HCT116 (cell line): ENCODE data around the gene WASF2. TPM values are rescaled to one million over a fixed set of nuclear protein-coding genes. Genes with fewer than 3 reads are reported as not detected.

Experiments
- ATAC-seq: fragments of 200-7000 bp; cut with Tn5 transposase; 2 replicates; pipeline ENCODE4 v1.9.1; 2020; ENCODE audit warnings: mild to moderate bottlenecking, moderate library complexity
- BruUV-seq: library from RNA; stranded (reverse); fragments of 400-500 nt; replicated peaks from 2 replicates; lab custom pipeline; 2021; lab: Mats Ljungman, UMichigan
- CTCF ChIA-PET: fragments of 300-600 bp; sonication (Branson Sonifier 250); formaldehyde crosslinking; loops from one replicate; lab custom pipeline; 2021; ENCODE audit warnings: antibody characterized with exemption; lab: Charles Lee
- POLR2A ChIA-PET: fragments of 300-600, 350-600 bp; sonication (Branson Sonifier 250); formaldehyde crosslinking; loops from one replicate; lab custom pipeline; 2021; ENCODE audit warnings: antibody characterized with exemption; lab: Charles Lee
- RAD21 ChIA-PET, 2 experiments: fragments of 300-600 bp; sonication (Branson Sonifier 250); formaldehyde crosslinking; loops; one replicate each; lab custom pipeline; 2023; ENCODE audit warnings: low total read pairs in 2 of 2; ENCODE audit not compliant: uncharacterized antibody in 2 of 2, unreplicated experiment in 2 of 2, low non-redundant PET in 1 of 2; lab: Charles Lee
- DNase-seq: peaks from one replicate; pipeline ENCODE4 v3.0.0-alpha.2; 2010; ENCODE audit warnings: low read depth, low spot score
- H2AFZ ChIP-seq: fragments of 200-600 bp; shearing (Covaris generic), sonication (generic); 2 replicates; pipeline ENCODE4 v1.6.1; 2017; ENCODE audit warnings: low read depth, mixed run types, mixed read lengths, antibody characterized with exemption, low read length; ENCODE audit not compliant: poor library complexity, severe bottlenecking
- H3K27ac ChIP-seq: 2 replicates; pipeline ENCODE4 v1.5.1; 2012; ENCODE audit warnings: low read depth, low read length
- H3K27me3 ChIP-seq: fragments of 200-600 bp; sonication (generic); 2 replicates; pipeline ENCODE4 v1.6.1; 2016; ENCODE audit warnings: mixed run types, low read length, mixed read lengths; ENCODE audit not compliant: insufficient read depth
- H3K36me3 ChIP-seq, 2 experiments: fragments of 200-500 bp in 1 of 2; fragments of 200-600 bp in 1 of 2; sonication (Bioruptor generic) in 1 of 2; sonication (generic) in 1 of 2; 2 replicates each; pipeline versions ENCODE4 v1.5.1 to v1.6.1; 2014 to 2016; ENCODE audit warnings: low read length in 2 of 2, inconsistent platforms in 1 of 2, mixed read lengths in 1 of 2, mixed run types in 1 of 2; ENCODE audit not compliant: insufficient read depth in 2 of 2, control insufficient read depth in 1 of 2
- H3K4me1 ChIP-seq, 2 experiments: fragments of 200-600 bp in 1 of 2; sonication (generic) in 1 of 2; 2 replicates each; pipeline versions ENCODE4 v1.5.1 to v1.6.1; 2012 to 2017; ENCODE audit warnings: low read length in 2 of 2, inconsistent platforms in 1 of 2, mild to moderate bottlenecking in 1 of 2, mixed read lengths in 1 of 2, mixed run types in 1 of 2, moderate library complexity in 1 of 2; ENCODE audit not compliant: insufficient read depth in 2 of 2, control insufficient read depth in 1 of 2
- H3K4me2 ChIP-seq: fragments of 200-600 bp; sonication (generic); 2 replicates; pipeline ENCODE4 v1.6.1; 2017; ENCODE audit warnings: mixed run types, low read length, mixed read lengths
- H3K4me3 ChIP-seq, 2 experiments: fragments of 200-600 bp in 1 of 2; sonication (generic) in 1 of 2; replicated peaks in 1 of 2; 2 replicates each; pipeline ENCODE4 v1.5.1; 2011 to 2016; ENCODE audit warnings: low read length in 2 of 2, control low read depth in 1 of 2, low read depth in 1 of 2, mild to moderate bottlenecking in 1 of 2, mixed read lengths in 1 of 2, mixed run types in 1 of 2
- H3K79me2 ChIP-seq: fragments of 200-600 bp; sonication (generic); 2 replicates; pipeline ENCODE4 v1.6.1; 2017; ENCODE audit warnings: mild to moderate bottlenecking, mixed run types, low read length, moderate library complexity, mixed read lengths; ENCODE audit not compliant: insufficient read depth
- H3K9ac ChIP-seq: fragments of 200-600 bp; sonication (generic); 2 replicates; pipeline ENCODE4 v1.6.1; 2016; ENCODE audit warnings: low read length, mixed read lengths
- H3K9me2 ChIP-seq: fragments of 200-600 bp; sonication (generic), shearing (Covaris generic); 2 replicates; pipeline ENCODE4 v1.6.1; 2017; ENCODE audit warnings: mixed run types, mild to moderate bottlenecking, moderate library complexity; ENCODE audit not compliant: insufficient read depth
- H3K9me3 ChIP-seq, 2 experiments: fragments of 200-500 bp in 1 of 2; fragments of 200-600 bp in 1 of 2; sonication (Bioruptor generic) in 1 of 2; sonication (generic) in 1 of 2; 2 replicates each; pipeline ENCODE4 v1.6.1; 2014 to 2017; ENCODE audit warnings: low read length in 2 of 2, mixed read lengths in 2 of 2, inconsistent platforms in 1 of 2, low read depth in 1 of 2, mild to moderate bottlenecking in 1 of 2, mixed run types in 1 of 2, moderate library complexity in 1 of 2; ENCODE audit not compliant: control insufficient read depth in 1 of 2, insufficient read depth in 1 of 2
- H4K20me1 ChIP-seq: fragments of 200-600 bp; sonication (generic), shearing (Covaris generic); 2 replicates; pipeline ENCODE4 v1.6.1; 2017; ENCODE audit warnings: mixed run types, mild to moderate bottlenecking, moderate library complexity; ENCODE audit not compliant: insufficient read depth
- CBX3 ChIP-seq: IDR thresholded peaks from 2 replicates; pipeline ENCODE4 v1.6.1; 2012; ENCODE audit warnings: low read depth
- EGR1 ChIP-seq: IDR thresholded peaks from 2 replicates; pipeline ENCODE4 v1.6.1; 2012; ENCODE audit warnings: low read depth
- ELF1 ChIP-seq: IDR thresholded peaks from 2 replicates; pipeline ENCODE4 v1.6.1; 2012; ENCODE audit warnings: low read depth, borderline replicate concordance
- EZH2 ChIP-seq: fragments of 200-600 bp; sonication (generic); IDR thresholded peaks from 2 replicates; pipeline ENCODE4 v1.6.1; 2017; ENCODE audit warnings: antibody characterized with exemption, mixed run types
- EZH2phosphoT487 ChIP-seq: fragments of 200-600 bp; IDR thresholded peaks from 2 replicates; pipeline ENCODE4 v1.6.1; 2018; ENCODE audit warnings: antibody characterized with exemption, borderline replicate concordance
- FOSL1 ChIP-seq: IDR thresholded peaks from 2 replicates; pipeline ENCODE4 v1.6.1; 2012; ENCODE audit warnings: low read depth
- JUND ChIP-seq: IDR thresholded peaks from 2 replicates; pipeline ENCODE4 v1.6.1; 2012
- POLR2A ChIP-seq: IDR thresholded peaks from 2 replicates; pipeline ENCODE4 v1.7.0; 2011; ENCODE audit warnings: borderline replicate concordance; ENCODE audit not compliant: insufficient read depth, insufficient read length; ENCODE audit errors: extremely low read depth
- POLR2AphosphoS5 ChIP-seq: IDR thresholded peaks from 2 replicates; pipeline ENCODE4 v1.6.1; 2011; ENCODE audit warnings: mild to moderate bottlenecking, low read depth, low read length, moderate library complexity
- RAD21 ChIP-seq: IDR thresholded peaks from 2 replicates; pipeline ENCODE4 v1.6.1; 2012; ENCODE audit warnings: low read depth, mild to moderate bottlenecking
- SP1 ChIP-seq: IDR thresholded peaks from 2 replicates; pipeline ENCODE4 v1.6.1; 2012; ENCODE audit warnings: low read depth
- YY1 ChIP-seq: IDR thresholded peaks from 2 replicates; pipeline ENCODE4 v1.6.1; 2011; ENCODE audit warnings: low read length, low read depth, moderate library complexity, mild to moderate bottlenecking; ENCODE audit not compliant: insufficient replicate concordance; ENCODE audit errors: extremely low read depth
- ZFX ChIP-seq: fragments of 450-650 bp; IDR thresholded peaks from 2 replicates; pipeline ENCODE4 v1.6.1; 2017
- ZNF274 ChIP-seq: fragments of 200-500 bp; sonication (Bioruptor generic); IDR thresholded peaks from 2 replicates; pipeline ENCODE4 v1.6.1; 2014; ENCODE audit warnings: mild to moderate bottlenecking, low read depth, low read length, inconsistent platforms
- intact Hi-C: fragments of 100-400 bp; cut with micrococcal nuclease; formaldehyde crosslinking; loops from 2 replicates; pipeline ENCODE4 v1.10.0; 2022
- total RNA-seq: library from RNA; stranded (reverse); gene quantifications from one replicate; pipeline ENCODE4 v1.2.1, GENCODE V29; 2021; ENCODE audit not compliant: unreplicated experiment
- TF ChIP-seq, protein P1 (sequence below): IDR thresholded peaks from 2 replicates; pipeline ENCODE4 v1.6.1; 2012
- TF ChIP-seq, protein P2 (sequence below): IDR thresholded peaks from 2 replicates; pipeline ENCODE4 v1.6.1; 2012
- TF ChIP-seq, protein P3 (sequence below), 3 experiments: fragments of 200-600 bp in 1 of 3; sonication (generic) in 1 of 3; IDR thresholded peaks in 2 of 3; conservative IDR thresholded peaks in 1 of 3; 2 replicates each; pipeline ENCODE4 v1.5.1; 2012 to 2017; ENCODE audit warnings: low read depth in 2 of 3, low read length in 2 of 3, antibody characterized with exemption in 1 of 3, borderline replicate concordance in 1 of 3, control low read depth in 1 of 3, mild to moderate bottlenecking in 1 of 3, mixed read lengths in 1 of 3, mixed run types in 1 of 3, moderate library complexity in 1 of 3; ENCODE audit not compliant: insufficient read depth in 1 of 3
- TF ChIP-seq, protein P4 (sequence below): IDR thresholded peaks from 2 replicates; pipeline ENCODE4 v1.6.1; 2011; ENCODE audit warnings: mild to moderate bottlenecking, low read length, moderate library complexity; ENCODE audit not compliant: insufficient replicate concordance; ENCODE audit errors: extremely low read depth
- TF ChIP-seq, protein P5 (sequence below): IDR thresholded peaks from 2 replicates; pipeline ENCODE4 v1.6.1; 2012; ENCODE audit warnings: low read depth

WASF2 gene
- total RNA-seq, 1 experiment from 2014 or later, result 111 TPM

DNA sequence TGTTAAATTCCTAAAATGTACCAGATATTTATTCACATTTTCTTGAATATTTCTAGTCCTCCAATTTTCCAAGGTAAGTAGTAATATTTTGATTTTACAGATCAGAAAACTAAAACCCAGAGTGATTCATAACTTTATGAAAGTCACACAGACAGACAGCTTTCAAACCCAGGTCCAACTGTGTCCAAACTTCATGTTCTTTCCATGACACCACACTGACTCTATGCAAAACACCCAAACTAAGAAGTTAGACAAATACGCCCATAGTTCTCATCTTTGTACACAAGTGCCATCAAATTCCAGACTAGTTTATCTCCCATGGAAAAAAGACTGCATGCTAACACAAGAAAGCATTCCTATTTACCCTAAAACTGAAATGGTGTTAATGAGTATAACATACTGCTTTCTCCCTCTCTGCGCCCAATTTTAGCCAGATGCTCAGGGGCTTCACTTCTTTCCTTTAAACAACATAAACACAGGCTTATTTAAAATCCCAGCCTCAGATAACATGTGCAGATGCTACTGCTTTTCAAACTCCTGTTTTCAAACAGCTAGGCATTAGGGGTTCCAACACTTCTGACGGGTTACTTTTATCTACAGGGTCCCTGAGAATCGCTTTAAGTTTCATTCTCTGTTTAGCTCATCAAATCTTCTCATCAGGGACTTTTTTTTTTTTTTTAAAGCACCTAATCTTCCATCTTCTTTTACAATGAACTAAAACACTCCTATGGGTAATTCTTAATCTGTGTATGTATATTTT lies 44.6 kb downstream of the WASF2 start:
- Histone ChIP-seq H3K27ac (no peak overlapping the region), H3K27me3 (no peaks in the 10 kb centered on the region), H3K9ac (no peak overlapping the region), H3K4me3 (no peak overlapping the region), H3K79me2 (peaks cover 71% of the 10 kb centered on the region), H3K4me2 (no peak overlapping the region), H3K9me3 (no peaks in the 10 kb centered on the region), H3K4me1 (peaks cover 0 to 6% of the 10 kb centered on the region in 2 experiments; a peak in 1 of 4 replicates), H2AFZ (no peak overlapping the region), H4K20me1 (peaks cover 9% of the 10 kb centered on the region), H3K36me3 (no peaks in the 10 kb centered on the region), H3K9me2 (no peaks in the 10 kb centered on the region)
- intact Hi-C loops, result no loop called here
- ChIA-PET RAD21 (no interaction called here), POLR2A (no interaction called here), CTCF (interaction anchor here (1.3 kb wide), 1 partner anchor 29 kb away, joined by 4 read pairs; no protein-coding TSS in a partner anchor)
- no peak for TF ChIP-seq FOSL1
- TF ChIP-seq JUND, result no peak
- no peak for TF ChIP-seq ZNF274
- TF ChIP-seq CBX3, result no peak
- TF ChIP-seq, protein P1, sequence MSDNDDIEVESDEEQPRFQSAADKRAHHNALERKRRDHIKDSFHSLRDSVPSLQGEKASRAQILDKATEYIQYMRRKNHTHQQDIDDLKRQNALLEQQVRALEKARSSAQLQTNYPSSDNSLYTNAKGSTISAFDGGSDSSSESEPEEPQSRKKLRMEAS, result no peak
- TF ChIP-seq, protein P2, sequence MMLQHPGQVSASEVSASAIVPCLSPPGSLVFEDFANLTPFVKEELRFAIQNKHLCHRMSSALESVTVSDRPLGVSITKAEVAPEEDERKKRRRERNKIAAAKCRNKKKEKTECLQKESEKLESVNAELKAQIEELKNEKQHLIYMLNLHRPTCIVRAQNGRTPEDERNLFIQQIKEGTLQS, result no peak
- TF ChIP-seq POLR2A, result no peak
- TF ChIP-seq POLR2AphosphoS5, result no peak
- TF ChIP-seq EZH2phosphoT487, result no peak
- TF ChIP-seq EGR1, result no peak
- TF ChIP-seq, protein P3, sequence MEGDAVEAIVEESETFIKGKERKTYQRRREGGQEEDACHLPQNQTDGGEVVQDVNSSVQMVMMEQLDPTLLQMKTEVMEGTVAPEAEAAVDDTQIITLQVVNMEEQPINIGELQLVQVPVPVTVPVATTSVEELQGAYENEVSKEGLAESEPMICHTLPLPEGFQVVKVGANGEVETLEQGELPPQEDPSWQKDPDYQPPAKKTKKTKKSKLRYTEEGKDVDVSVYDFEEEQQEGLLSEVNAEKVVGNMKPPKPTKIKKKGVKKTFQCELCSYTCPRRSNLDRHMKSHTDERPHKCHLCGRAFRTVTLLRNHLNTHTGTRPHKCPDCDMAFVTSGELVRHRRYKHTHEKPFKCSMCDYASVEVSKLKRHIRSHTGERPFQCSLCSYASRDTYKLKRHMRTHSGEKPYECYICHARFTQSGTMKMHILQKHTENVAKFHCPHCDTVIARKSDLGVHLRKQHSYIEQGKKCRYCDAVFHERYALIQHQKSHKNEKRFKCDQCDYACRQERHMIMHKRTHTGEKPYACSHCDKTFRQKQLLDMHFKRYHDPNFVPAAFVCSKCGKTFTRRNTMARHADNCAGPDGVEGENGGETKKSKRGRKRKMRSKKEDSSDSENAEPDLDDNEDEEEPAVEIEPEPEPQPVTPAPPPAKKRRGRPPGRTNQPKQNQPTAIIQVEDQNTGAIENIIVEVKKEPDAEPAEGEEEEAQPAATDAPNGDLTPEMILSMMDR (IDR thresholded peaks at IDR 0.05 in 2 of 3, conservative IDR thresholded peaks at IDR 0.05 in 1 of 3; ENCODE audit: borderline replicate concordance in 1 of 3, insufficient read depth in 1 of 3, low read depth in 2 of 3, low read length in 2 of 3), result no peak
- TF ChIP-seq ZFX, result no peak
- TF ChIP-seq, protein P4, sequence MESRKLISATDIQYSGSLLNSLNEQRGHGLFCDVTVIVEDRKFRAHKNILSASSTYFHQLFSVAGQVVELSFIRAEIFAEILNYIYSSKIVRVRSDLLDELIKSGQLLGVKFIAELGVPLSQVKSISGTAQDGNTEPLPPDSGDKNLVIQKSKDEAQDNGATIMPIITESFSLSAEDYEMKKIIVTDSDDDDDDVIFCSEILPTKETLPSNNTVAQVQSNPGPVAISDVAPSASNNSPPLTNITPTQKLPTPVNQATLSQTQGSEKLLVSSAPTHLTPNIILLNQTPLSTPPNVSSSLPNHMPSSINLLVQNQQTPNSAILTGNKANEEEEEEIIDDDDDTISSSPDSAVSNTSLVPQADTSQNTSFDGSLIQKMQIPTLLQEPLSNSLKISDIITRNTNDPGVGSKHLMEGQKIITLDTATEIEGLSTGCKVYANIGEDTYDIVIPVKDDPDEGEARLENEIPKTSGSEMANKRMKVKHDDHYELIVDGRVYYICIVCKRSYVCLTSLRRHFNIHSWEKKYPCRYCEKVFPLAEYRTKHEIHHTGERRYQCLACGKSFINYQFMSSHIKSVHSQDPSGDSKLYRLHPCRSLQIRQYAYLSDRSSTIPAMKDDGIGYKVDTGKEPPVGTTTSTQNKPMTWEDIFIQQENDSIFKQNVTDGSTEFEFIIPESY, result no peak
- no peak for TF ChIP-seq SP1
- TF ChIP-seq, protein P5, sequence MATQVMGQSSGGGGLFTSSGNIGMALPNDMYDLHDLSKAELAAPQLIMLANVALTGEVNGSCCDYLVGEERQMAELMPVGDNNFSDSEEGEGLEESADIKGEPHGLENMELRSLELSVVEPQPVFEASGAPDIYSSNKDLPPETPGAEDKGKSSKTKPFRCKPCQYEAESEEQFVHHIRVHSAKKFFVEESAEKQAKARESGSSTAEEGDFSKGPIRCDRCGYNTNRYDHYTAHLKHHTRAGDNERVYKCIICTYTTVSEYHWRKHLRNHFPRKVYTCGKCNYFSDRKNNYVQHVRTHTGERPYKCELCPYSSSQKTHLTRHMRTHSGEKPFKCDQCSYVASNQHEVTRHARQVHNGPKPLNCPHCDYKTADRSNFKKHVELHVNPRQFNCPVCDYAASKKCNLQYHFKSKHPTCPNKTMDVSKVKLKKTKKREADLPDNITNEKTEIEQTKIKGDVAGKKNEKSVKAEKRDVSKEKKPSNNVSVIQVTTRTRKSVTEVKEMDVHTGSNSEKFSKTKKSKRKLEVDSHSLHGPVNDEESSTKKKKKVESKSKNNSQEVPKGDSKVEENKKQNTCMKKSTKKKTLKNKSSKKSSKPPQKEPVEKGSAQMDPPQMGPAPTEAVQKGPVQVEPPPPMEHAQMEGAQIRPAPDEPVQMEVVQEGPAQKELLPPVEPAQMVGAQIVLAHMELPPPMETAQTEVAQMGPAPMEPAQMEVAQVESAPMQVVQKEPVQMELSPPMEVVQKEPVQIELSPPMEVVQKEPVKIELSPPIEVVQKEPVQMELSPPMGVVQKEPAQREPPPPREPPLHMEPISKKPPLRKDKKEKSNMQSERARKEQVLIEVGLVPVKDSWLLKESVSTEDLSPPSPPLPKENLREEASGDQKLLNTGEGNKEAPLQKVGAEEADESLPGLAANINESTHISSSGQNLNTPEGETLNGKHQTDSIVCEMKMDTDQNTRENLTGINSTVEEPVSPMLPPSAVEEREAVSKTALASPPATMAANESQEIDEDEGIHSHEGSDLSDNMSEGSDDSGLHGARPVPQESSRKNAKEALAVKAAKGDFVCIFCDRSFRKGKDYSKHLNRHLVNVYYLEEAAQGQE, result no peak
- no peak for TF ChIP-seq ELF1
- no peak for TF ChIP-seq YY1
- no peak for TF ChIP-seq RAD21
- no peak for TF ChIP-seq EZH2
- ATAC-seq (no peak), DNase-seq (no peak)
- no TSS peak for BruUV-seq
